Limb (tissue), 2 donors: ENCODE results near the gene CD209.

ENCODE experiments used
- DNase-seq, 2 donors: peaks; one replicate each; pipeline ENCODE4 v3.0.0-alpha.2; 2016; ENCODE audit errors: extremely low spot score in 2 of 2

The CD209 gene

GRCh38 chr19:7739211-7739755, 8.1 kb downstream of the CD209 start:
- DNase-seq: no peak

- no peak for DNase-seq
Measured at GRCh38 chr19:7738023-7738422, 9.3 kb downstream of the CD209 start.

GRCh38 chr19:7737215-7737614, 10.1 kb downstream of the CD209 start:
- no peak for DNase-seq

- DNase-seq: no peak
Measured at GRCh38 chr19:7736148-7736547, 11.2 kb downstream of the CD209 start.

GRCh38 chr19:7734220-7735203, 12.8 kb downstream of the CD209 start:
- no peak for DNase-seq

GRCh38 chr19:7733376-7733775, 14.0 kb downstream of the CD209 start:
- no peak for DNase-seq

- DNase-seq: no peak
Measured at GRCh38 chr19:7732045-7732444, 15.3 kb downstream of the CD209 start, which contains the start of gene CLEC4G. Gene CLEC4G (minus strand): TSS chr19:7732110. CDS start chr19:7732102, 8 bp downstream.

- DNase-seq: no peak
Measured at GRCh38 chr19:7731615-7732014, 15.7 kb downstream of the CD209 start.

GRCh38 chr19:7731218-7731595, 16.1 kb downstream of the CD209 start:
- DNase-seq: no peak

GRCh38 chr19:7730286-7731217, 16.8 kb downstream of the CD209 start:
- DNase-seq: no peak

GRCh38 chr19:7729831-7730285, 17.5 kb downstream of the CD209 start:
- DNase-seq: no peak

GRCh38 chr19:7729211-7729610, 18.1 kb downstream of the CD209 start:
- DNase-seq: no peak

- no peak for DNase-seq
Measured at GRCh38 chr19:7725791-7726190, 21.5 kb downstream of the CD209 start.

GRCh38 chr19:7722231-7722651, 25.1 kb downstream of the CD209 start:
- DNase-seq: no peak

GRCh38 chr19:7720351-7720750, 27.0 kb downstream of the CD209 start:
- DNase-seq: no peak

GRCh38 chr19:7718668-7719067, 28.7 kb downstream of the CD209 start:
- DNase-seq: no peak

GRCh38 chr19:7716762-7717161, 30.6 kb downstream of the CD209 start:
- DNase-seq: no peak

- no peak for DNase-seq
Measured at GRCh38 chr19:7715671-7716070, 31.7 kb downstream of the CD209 start.

GRCh38 chr19:7710616-7711015, 36.7 kb downstream of the CD209 start:
- DNase-seq: no peak

- no peak for DNase-seq
Measured at GRCh38 chr19:7709932-7710460, 37.3 kb downstream of the CD209 start.

GRCh38 chr19:7706955-7707456, 40.3 kb downstream of the CD209 start:
- no peak for DNase-seq
